Ammon's horn (tissue), 1 donor: Measurements from ENCODE around the gene TUBGCP4.
"Not testable (repeated sequence)": the region's sequence is repeated elsewhere in the genome, so short reads cannot be mapped to it uniquely, and the experiment has no call there.

ENCODE experiments used
- DNase-seq: peaks from one replicate; pipeline ENCODE4 v3.0.0-alpha.2; 2016; ENCODE audit warnings: low spot score

Gene TUBGCP4

GRCh38 chr15:43370975-43371974, at the start of gene TUBGCP4, which contains the start of gene ZSCAN29:
Gene TUBGCP4, plus strand, starts transcription at chr15:43371101. Its CDS starts 254 bp downstream, at chr15:43371355.
Gene ZSCAN29, minus strand, starts transcription at chr15:43371043. Its CDS starts 1,130 bp downstream, at chr15:43369913.
- peak; percentile 81 for DNase-seq

- no peak for DNase-seq
Measured at GRCh38 chr15:43325039-43325684, 45.7 kb upstream of the TUBGCP4 start.

GRCh38 chr15:43329217-43329959, 41.5 kb upstream of the TUBGCP4 start:
- peak; percentile 37 for DNase-seq

- peak; percentile 97 for DNase-seq
Measured at GRCh38 chr15:43329960-43330779, 40.7 kb upstream of the TUBGCP4 start, which contains the start of gene LCMT2. Gene LCMT2, minus strand, starts transcription at chr15:43330573. Its CDS starts 84 bp downstream, at chr15:43330489.

GRCh38 chr15:43330780-43331087, 40.2 kb upstream of the TUBGCP4 start:
- DNase-seq: no peak

GRCh38 chr15:43346305-43346704, 24.6 kb upstream of the TUBGCP4 start:
- DNase-seq: peak; percentile 17

- DNase-seq: no peak
Measured at GRCh38 chr15:43347114-43347513, 23.8 kb upstream of the TUBGCP4 start.

GRCh38 chr15:43352693-43353382, 18.1 kb upstream of the TUBGCP4 start:
- DNase-seq: no peak

- no peak for DNase-seq
Measured at GRCh38 chr15:43360821-43361220, 10.1 kb upstream of the TUBGCP4 start.

- no peak for DNase-seq
Measured at GRCh38 chr15:43361313-43361903, 9.5 kb upstream of the TUBGCP4 start.

- peak; percentile 18 for DNase-seq
Measured at GRCh38 chr15:43370310-43370974, 459 bp upstream of the TUBGCP4 start.

- peak; percentile 14 for DNase-seq
Measured at GRCh38 chr15:43376017-43376705, 5.3 kb downstream of the TUBGCP4 start.

GRCh38 chr15:43378601-43379000, 7.7 kb downstream of the TUBGCP4 start:
- DNase-seq: no peak

- no peak for DNase-seq
Measured at GRCh38 chr15:43382310-43382709, 11.4 kb downstream of the TUBGCP4 start.

- no peak for DNase-seq
Measured at GRCh38 chr15:43383070-43383469, 12.2 kb downstream of the TUBGCP4 start.

- DNase-seq: no peak
Measured at GRCh38 chr15:43390723-43391122, 19.8 kb downstream of the TUBGCP4 start.

GRCh38 chr15:43393592-43393991, 22.7 kb downstream of the TUBGCP4 start:
- not testable (repeated sequence) for DNase-seq

GRCh38 chr15:43402255-43402654, 31.4 kb downstream of the TUBGCP4 start:
- DNase-seq: no peak

GRCh38 chr15:43403616-43404015, 32.7 kb downstream of the TUBGCP4 start:
- no peak for DNase-seq
